ENCODE measurements around the gene SLC6A19.

DNA sequence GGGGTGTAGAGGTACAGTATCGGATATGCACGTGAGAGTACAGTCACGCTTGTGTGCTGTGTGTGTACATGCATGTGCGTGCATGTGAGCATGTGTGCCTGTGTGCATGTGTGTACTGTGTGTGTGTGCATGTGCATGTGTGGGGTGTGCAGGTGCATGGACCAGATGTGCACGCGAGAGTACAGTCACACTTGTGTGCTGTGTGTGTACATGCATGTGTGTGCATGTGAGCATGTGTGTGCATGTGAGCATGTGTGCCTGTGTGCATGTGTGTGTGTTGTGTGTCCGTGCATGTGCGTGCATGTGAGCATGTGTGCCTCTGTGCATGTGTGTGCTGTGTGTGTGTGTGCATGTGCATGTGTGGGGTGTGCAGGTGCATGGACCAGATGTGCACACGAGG, 10.3 kb downstream of the SLC6A19 start:
- TF ChIP-seq, protein P1, sequence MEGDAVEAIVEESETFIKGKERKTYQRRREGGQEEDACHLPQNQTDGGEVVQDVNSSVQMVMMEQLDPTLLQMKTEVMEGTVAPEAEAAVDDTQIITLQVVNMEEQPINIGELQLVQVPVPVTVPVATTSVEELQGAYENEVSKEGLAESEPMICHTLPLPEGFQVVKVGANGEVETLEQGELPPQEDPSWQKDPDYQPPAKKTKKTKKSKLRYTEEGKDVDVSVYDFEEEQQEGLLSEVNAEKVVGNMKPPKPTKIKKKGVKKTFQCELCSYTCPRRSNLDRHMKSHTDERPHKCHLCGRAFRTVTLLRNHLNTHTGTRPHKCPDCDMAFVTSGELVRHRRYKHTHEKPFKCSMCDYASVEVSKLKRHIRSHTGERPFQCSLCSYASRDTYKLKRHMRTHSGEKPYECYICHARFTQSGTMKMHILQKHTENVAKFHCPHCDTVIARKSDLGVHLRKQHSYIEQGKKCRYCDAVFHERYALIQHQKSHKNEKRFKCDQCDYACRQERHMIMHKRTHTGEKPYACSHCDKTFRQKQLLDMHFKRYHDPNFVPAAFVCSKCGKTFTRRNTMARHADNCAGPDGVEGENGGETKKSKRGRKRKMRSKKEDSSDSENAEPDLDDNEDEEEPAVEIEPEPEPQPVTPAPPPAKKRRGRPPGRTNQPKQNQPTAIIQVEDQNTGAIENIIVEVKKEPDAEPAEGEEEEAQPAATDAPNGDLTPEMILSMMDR (tag by site-specific recombination; IDR thresholded peaks at IDR 0.05) = no peak
- TF ChIP-seq ZNF335 (tag by site-specific recombination; conservative IDR thresholded peaks at IDR 0.05) (no peak), YY1 (tag by site-specific recombination; IDR thresholded peaks at IDR 0.05) (no peak), ZNF112 (tag by site-specific recombination; IDR thresholded peaks at IDR 0.05) (no peak), ZNF146 (tag by site-specific recombination; IDR thresholded peaks at IDR 0.05) (no peak), ZNF157 (tag by site-specific recombination; IDR thresholded peaks at IDR 0.05) (no peak), ZNF274 (IDR thresholded peaks at IDR 0.05; ENCODE audit: low read length) (no peak), ZNF274 (tag by site-specific recombination; IDR thresholded peaks at IDR 0.05; ENCODE audit: borderline replicate concordance) (no peak)
- TF ChIP-seq, protein P2, sequence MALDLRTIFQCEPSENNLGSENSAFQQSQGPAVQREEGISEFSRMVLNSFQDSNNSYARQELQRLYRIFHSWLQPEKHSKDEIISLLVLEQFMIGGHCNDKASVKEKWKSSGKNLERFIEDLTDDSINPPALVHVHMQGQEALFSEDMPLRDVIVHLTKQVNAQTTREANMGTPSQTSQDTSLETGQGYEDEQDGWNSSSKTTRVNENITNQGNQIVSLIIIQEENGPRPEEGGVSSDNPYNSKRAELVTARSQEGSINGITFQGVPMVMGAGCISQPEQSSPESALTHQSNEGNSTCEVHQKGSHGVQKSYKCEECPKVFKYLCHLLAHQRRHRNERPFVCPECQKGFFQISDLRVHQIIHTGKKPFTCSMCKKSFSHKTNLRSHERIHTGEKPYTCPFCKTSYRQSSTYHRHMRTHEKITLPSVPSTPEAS (tag by site-specific recombination; IDR thresholded peaks at IDR 0.05) = peak; percentile 95
- TF ChIP-seq, protein P3, sequence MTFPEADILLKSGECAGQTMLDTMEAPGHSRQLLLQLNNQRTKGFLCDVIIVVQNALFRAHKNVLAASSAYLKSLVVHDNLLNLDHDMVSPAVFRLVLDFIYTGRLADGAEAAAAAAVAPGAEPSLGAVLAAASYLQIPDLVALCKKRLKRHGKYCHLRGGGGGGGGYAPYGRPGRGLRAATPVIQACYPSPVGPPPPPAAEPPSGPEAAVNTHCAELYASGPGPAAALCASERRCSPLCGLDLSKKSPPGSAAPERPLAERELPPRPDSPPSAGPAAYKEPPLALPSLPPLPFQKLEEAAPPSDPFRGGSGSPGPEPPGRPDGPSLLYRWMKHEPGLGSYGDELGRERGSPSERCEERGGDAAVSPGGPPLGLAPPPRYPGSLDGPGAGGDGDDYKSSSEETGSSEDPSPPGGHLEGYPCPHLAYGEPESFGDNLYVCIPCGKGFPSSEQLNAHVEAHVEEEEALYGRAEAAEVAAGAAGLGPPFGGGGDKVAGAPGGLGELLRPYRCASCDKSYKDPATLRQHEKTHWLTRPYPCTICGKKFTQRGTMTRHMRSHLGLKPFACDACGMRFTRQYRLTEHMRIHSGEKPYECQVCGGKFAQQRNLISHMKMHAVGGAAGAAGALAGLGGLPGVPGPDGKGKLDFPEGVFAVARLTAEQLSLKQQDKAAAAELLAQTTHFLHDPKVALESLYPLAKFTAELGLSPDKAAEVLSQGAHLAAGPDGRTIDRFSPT (tag by site-specific recombination; IDR thresholded peaks at IDR 0.05) = no peak
- TF ChIP-seq, protein P4, sequence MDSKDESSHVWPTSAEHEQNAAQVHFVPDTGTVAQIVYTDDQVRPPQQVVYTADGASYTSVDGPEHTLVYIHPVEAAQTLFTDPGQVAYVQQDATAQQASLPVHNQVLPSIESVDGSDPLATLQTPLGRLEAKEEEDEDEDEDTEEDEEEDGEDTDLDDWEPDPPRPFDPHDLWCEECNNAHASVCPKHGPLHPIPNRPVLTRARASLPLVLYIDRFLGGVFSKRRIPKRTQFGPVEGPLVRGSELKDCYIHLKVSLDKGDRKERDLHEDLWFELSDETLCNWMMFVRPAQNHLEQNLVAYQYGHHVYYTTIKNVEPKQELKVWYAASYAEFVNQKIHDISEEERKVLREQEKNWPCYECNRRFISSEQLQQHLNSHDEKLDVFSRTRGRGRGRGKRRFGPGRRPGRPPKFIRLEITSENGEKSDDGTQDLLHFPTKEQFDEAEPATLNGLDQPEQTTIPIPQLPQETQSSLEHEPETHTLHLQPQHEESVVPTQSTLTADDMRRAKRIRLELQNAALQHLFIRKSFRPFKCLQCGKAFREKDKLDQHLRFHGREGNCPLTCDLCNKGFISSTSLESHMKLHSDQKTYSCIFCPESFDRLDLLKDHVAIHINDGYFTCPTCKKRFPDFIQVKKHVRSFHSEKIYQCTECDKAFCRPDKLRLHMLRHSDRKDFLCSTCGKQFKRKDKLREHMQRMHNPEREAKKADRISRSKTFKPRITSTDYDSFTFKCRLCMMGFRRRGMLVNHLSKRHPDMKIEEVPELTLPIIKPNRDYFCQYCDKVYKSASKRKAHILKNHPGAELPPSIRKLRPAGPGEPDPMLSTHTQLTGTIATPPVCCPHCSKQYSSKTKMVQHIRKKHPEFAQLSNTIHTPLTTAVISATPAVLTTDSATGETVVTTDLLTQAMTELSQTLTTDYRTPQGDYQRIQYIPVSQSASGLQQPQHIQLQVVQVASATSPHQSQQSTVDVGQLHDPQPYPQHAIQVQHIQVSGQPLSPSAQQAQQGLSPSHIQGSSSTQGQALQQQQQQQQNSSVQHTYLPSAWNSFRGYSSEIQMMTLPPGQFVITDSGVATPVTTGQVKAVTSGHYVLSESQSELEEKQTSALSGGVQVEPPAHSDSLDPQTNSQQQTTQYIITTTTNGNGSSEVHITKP (tag by site-specific recombination; IDR thresholded peaks at IDR 0.05) = no peak
- TF ChIP-seq, protein P5, sequence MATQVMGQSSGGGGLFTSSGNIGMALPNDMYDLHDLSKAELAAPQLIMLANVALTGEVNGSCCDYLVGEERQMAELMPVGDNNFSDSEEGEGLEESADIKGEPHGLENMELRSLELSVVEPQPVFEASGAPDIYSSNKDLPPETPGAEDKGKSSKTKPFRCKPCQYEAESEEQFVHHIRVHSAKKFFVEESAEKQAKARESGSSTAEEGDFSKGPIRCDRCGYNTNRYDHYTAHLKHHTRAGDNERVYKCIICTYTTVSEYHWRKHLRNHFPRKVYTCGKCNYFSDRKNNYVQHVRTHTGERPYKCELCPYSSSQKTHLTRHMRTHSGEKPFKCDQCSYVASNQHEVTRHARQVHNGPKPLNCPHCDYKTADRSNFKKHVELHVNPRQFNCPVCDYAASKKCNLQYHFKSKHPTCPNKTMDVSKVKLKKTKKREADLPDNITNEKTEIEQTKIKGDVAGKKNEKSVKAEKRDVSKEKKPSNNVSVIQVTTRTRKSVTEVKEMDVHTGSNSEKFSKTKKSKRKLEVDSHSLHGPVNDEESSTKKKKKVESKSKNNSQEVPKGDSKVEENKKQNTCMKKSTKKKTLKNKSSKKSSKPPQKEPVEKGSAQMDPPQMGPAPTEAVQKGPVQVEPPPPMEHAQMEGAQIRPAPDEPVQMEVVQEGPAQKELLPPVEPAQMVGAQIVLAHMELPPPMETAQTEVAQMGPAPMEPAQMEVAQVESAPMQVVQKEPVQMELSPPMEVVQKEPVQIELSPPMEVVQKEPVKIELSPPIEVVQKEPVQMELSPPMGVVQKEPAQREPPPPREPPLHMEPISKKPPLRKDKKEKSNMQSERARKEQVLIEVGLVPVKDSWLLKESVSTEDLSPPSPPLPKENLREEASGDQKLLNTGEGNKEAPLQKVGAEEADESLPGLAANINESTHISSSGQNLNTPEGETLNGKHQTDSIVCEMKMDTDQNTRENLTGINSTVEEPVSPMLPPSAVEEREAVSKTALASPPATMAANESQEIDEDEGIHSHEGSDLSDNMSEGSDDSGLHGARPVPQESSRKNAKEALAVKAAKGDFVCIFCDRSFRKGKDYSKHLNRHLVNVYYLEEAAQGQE (tag by site-specific recombination; IDR thresholded peaks at IDR 0.05) = no peak
- TF ChIP-seq, protein P6, sequence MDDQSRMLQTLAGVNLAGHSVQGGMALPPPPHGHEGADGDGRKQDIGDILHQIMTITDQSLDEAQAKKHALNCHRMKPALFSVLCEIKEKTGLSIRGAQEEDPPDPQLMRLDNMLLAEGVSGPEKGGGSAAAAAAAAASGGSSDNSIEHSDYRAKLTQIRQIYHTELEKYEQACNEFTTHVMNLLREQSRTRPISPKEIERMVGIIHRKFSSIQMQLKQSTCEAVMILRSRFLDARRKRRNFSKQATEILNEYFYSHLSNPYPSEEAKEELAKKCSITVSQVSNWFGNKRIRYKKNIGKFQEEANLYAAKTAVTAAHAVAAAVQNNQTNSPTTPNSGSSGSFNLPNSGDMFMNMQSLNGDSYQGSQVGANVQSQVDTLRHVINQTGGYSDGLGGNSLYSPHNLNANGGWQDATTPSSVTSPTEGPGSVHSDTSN (CRISPR knock-in tag; IDR thresholded peaks at IDR 0.05) = no peak
